HG03066 (cell line): Measurements from ENCODE around the gene AP1S3.
"Not testable (repeated sequence)": the region's sequence is repeated elsewhere in the genome, so short reads cannot be mapped to it uniquely, and the experiment has no call there.

ENCODE experiments used
- ATAC-seq: cut with Tn5 transposase; IDR thresholded peaks from one replicate; pipeline ENCODE4 v1.9.1; 2021; ENCODE audit warnings: low read depth; ENCODE audit not compliant: unreplicated experiment

AP1S3 gene

DNA sequence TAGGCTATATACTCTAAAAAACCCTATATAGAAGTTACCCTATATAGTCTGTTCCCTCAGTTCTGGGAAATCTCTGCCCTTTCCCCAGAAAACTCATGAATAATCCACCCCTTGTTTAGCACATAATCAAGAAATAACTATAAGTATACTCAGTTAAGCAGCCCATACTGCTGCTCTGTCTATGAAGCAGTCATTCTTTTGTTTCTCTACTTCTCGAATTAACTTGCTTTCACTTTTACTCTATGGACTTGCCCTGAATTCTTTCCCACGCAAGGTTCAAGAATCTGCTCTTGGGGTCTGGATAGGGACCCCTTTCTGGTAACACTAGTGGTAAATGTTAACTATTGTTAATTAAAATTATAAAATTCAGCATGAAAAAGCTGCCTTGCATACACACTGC lies 17.4 kb upstream of the AP1S3 start:
- no peak for ATAC-seq

DNA sequence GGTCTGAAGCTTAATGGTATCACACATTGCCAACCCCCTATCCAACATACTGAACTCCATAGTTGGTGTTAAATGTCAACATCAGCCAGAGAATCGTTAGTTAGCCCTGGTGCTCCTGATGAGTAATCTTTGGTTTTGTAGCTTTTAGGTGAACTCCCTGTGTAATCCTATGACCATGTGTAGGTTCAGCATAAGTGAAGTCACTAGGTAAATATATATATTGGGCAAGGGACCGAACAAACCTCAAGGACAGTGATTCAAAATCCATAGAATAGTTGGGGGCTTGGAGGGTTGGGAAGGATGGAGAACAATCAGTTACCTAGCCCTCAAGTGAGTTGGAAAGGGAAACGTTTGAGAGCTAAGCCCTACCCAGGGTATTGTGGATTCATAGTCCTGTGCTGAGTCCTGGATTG lies 16.0 kb upstream of the AP1S3 start:
- no peak for ATAC-seq

DNA sequence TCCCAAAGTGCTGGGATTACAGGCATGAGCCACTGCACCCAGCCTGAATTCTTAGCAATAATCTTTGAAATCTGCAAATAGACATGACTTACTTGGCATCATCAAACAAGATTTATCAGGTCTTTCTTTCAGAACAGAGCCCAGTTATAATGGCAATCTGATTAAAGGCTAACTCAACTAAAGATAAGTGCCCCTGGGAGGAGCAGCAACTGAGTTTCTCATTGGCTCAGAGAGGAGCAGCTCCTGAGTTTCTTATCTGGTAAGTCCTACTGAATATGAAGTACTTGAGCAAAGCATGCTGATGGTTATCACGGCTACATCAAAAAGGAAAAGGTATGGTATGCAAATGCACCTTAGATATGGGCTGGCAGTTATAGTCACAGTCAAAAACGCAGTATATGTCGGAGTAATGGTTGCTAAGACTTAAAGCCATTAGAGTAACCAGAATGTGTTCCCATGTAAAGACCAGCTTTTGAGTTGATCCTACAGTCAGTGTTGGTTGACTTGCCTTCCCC lies 15.0 kb upstream of the AP1S3 start:
- no peak for ATAC-seq

DNA sequence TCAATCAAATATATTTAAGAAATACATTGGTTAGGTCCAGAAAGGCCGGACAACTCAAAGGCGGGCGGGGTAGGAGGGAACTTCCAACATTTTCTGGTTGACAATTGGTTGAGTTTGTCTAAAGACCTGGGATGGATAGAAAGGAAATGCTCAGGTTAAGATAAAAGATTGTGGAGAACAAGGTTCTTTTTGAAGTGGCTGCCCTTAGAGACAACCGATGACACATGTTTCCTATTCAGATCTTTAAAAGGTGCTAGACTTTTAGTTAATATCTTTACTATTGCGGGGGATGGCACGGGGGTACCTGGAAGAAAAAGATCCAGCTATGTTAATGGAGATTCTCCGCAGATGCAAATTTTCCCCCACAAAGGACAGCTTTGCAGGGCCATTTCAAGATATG lies 10.0 kb upstream of the AP1S3 start:
- no peak for ATAC-seq

DNA sequence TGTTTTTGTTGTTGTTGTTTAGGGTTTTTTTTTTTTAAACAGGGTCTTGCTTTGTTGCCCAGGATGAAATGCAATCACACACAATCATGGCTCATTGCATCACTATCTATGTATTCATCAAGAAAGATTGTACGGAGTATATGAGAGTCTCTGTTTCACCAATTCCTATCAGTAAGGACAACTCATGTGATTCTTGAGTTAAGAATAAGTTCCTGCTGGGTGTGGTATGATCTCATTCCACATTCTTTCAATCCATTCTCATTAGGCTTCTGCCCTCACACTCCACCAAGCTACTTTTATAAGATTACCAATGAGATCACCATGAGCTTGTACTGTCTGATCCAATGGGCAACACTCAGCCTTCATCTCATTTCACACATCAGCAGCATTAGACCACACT lies 9.1 kb upstream of the AP1S3 start:
- ATAC-seq, result no peak

DNA sequence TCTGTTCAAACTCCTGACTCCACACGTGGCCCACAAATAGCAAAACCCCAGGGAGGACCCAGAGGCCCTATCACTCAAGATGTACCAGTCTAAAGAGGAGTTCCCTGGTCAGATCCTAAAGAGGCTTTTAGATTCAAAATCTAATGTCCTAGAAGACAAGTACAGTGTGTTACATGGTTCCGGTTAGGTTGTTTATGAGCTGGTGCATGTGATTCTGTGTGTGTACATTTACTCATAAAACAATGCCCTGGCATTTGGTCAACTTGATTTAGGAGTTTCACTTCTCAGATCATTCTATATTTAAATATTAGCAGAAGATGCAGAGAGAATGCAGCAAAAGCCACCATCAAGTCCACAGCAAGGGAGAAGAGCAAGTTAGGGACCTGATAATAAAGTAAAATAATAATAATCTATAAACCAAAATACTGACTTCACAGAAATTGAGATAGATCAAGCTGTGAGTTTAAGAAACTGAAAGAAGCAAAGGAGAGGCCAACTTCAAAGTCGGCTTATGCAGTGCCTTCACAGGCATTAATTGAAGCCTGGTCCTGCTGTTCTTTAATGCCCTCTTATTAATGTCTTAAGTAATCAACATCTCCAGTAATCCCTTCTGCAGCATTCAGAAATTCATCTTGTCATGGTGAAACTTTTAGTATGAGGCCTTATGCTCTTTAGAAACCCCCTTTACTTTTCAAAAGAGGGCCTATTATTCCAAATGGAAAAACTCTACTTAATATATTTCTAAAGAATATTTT lies 4.2 kb upstream of the AP1S3 start:
- no peak for ATAC-seq

DNA sequence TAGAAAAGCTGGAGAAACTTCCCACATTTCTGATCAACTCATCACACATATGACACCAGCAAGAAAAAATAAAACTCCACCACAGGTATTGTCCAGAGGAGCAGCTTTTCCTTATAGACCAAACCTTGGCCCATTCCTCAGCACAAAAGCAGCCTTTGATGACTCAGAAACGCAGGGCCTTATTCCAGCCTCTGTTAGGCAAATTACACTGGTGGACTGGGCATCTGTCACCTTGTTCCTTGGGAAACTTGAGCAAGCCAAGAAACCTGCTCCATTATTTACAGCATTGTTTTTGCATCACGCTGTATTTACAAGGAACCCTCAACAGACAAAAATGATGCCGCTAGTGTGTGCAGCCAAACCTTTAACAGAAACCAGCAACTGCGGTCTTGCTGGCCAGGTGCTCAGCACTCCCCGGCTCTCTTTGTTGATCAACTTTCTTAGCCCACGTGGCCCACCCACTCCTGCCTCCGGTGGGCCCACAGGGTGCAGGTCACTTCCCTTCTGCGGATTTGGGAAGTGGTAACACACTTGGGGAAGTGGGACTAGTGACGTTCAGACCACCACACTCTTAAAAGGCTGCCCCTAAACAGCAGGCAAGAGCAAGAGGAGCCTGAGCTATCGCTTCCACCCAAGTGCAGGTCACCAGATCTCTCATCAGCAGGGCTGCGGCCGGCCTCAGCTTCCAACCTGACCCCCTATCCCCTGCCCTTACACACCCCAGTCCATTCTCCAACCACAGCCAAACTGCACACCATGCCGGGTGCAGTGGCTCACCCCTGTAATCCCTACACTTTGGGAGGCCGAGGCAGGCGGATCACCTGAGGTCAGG lies 1.5 kb downstream of the AP1S3 start:
- ATAC-seq, result peak; percentile 60

DNA sequence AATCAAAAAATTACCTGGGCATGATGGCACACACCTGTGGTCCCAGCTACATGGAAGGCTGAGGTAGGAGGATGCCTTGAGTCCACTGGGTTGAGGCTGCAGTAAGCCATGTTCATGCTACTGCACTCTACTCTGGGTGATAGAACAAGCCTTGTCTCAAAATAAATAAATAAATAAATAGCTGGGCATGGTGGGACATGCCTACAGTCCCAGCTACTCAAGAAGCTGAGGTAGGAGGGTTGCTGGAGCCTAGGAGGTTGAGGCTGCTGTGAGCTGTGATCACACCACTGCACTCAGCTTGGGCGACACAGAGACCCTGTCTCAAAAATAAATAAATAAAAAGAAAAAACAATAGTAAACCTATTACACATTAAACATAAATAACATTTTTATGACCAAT lies 3.0 kb downstream of the AP1S3 start:
- ATAC-seq, result no peak

DNA sequence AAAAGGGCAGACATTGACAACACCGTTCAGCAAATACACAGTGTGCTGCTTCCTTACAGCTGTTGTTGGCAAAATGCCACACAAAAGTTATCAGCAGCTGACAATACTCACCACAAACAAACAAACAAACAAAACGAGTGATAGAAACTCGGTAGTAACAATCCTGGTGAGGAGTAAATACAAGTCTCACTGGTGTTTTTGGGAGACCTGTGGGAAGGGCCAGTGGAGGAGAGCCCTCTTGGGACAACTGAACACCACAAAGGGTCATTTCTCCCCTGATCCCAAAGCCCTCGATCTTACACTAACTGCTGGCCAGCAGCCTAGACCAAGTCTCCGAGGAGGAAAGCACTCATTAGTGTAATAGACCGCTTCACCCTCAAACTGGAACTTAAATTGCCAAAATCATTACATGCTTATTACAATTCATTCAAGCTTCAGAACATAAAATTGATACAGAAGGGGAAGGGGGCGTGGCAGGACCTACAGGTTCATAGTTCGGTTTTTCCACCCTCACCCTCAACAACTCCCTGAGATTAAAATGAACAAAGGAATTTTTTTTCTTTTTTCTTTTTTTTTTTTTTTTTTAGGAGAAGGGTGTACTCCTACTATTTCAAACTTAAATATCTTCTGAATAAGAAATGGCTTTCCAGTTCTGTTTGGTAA lies 5.0 kb downstream of the AP1S3 start:
- ATAC-seq, result no peak

DNA sequence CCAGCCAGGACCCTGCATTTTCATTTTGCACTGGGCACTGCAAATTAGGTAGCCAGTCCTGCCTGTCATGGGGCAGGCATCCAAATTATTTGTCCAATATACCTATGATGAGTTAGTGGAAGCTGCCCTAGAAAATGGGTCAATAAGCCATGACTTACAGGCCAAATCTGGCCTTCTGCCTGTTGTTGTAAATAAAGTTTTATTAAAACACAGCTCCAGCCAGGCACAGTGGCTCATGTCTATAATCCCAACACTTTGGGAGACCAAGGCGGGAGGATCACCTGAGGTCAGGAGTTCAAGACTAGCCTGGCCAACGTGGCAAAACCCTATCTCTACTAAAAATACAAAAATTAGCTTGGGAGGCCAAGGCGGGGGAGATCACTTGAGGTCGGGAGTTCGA lies 8.3 kb downstream of the AP1S3 start:
- ATAC-seq, result no peak

DNA sequence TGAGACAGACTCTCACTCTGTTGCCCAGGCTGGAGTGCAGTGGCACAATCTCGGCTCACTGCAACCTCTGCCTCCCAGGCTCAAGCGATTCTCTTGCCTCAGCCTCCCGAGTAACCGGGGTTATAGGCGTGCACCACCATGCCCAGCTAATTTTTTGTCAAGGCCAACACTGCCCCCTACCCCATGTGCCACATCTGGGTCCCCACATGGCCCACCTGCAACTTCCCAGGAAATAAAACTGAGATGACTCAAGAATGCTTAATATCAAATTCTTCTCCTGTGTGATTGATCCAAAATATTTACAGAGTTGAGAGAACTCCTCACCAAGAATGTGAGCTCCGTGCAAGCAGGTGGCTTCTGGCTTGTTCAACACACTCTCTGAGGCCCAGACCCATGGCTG lies 9.1 kb downstream of the AP1S3 start:
- no peak for ATAC-seq

DNA sequence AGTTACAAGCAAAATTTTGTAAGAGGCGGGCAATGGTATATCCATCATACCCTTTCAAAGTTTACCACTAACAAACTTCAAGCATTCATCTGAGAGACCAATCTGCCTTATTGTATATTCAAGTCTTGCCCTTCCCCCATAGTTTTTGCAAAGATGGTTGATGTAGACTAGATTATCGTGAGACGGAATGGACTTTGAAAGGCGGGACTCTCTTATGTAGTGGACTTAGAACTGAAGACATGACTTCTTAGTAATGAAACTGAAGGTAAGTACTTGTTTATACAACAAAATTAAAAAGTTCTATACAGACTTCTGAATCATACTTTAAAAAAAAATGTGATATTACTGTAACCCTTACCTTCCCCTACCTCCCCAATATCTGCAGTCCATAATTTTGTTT lies 10.4 kb downstream of the AP1S3 start:
- ATAC-seq, result no peak

DNA sequence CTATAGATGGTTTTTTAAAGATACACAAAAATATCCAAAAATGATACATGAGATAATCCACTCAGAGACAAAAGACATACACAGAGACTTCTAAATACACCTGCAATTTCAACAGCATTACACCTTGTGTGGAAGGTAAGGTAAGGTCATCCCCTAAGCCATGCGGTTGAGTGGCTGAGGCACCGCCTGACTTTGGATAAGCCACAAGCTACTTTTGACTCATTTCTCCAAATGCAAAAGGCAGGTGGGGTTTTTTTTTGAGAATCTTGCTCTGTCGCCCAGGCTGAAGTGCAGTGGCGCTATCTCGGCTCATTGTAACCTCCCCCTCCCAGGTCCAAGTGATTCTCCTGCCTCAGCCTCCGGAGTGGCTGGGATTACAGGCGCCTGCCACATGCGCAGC lies 13.1 kb downstream of the AP1S3 start:
- no peak for ATAC-seq

DNA sequence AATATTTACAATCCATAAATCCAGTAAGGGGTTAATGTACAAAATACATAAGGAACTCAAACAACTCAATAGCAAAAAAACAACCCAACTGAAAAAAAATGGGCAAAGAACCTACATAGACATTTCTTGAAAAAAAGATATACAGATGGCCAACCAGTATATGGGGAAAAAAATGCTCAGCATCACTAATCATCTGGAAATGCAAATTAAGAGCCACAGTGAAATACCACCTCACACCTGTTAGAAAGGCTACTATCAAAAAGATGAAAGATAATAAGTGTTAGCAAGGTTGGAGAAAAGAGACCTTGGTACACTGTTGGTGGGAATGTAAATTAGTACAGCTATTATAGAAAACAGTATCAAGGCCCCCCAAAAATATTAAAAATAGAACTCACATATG lies 14.6 kb downstream of the AP1S3 start:
- no peak for ATAC-seq

DNA sequence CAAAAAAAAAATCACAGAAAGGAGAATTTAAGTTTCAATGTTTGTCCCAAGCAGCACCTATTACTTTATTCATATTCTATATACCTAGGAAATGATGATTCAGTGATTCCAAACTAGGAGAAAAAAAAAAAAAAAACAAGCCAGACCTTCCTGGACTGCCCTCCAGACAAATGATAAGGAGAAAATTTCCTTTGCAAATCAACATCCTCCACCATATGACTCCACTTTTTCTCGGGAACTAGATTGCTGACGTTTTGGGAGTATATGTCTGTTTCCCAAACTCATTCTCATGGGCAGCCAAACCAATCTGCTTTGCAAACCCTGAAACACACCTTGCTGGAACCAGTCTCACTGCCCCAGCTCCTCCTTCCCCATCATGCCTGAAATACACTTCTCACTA lies 16.8 kb downstream of the AP1S3 start:
- no peak for ATAC-seq

DNA sequence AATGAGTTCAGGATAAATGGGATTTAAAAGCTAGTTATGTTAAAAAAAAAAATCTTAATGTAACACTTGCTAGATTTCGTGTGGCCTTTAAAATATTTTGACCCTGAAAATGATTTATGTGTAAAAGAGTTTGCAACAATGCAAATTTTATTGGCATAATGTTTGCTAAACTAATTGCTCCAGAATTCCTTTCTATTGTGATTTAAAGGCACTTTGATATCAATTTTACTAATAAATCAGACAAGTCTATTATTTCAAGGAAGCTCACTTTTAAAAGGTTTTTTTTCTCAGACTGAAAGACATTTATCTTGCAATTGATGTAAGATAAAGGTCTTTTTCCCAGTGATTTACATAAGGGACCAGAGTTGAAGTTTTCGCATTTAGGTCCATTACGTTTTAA lies 17.5 kb downstream of the AP1S3 start:
- no peak for ATAC-seq

DNA sequence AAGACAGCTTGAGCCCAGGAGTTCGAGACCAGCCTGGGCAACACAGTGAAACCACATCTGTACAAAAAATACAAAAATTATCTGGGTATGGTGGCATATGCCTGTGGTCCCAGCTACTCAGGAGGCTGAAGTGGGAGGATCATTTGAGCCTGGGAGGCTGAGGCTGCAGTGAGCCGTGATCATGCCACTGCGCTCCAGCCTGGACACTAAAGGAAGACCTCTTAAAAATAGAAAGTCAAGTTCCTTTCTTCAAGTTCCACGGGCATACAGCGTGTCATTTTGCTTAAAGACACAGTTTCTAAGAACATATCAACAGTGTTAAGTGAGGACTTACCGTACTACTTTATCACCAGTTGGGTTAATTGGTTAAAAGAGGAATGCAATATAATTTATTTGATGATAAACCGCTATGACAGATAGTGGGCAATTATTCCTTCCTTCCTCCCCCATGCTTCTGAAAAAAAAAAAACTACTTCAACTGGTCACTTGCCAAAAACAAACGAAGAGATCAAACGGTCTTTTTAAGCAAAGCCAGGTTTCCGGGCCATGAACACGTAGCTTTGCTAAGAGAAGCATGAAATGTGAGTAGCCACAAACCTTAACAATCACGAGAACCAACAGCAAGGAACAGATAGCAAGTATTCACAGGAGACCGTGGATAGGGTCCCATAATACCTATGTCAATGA lies 21.4 kb downstream of the AP1S3 start:
- ATAC-seq, result no peak

DNA sequence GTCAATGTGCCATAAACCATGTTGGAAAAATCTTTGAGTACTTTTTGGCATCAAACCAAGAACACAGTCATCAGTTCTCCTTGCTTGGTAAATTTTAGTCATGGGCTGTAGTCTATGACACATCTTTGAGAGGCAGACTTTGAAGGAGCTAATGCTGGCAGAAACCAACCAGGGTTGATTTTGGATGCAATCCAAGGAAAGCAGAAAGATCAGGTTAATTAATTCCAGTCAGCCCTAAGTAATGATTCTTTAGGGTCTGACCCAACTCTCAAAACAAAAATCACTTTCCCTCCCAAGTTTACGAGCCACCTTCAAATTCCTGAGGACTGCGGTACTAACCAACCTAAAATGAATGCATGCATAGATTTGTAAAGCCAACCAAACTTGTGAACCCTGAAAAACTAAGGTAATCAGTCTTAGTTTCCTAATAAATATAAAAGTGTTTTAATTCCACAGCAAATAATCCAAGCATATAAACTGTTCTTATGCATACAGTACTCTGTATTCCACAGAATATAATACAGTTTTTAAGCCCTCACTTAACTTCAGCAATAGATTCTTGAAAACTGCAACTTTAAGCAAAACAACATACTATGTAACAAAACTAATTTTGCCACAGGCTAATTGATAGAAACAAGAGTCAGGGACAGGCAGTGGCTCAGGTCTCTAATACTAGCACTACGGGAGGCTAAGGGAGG lies 22.0 kb downstream of the AP1S3 start:
- ATAC-seq, result no peak

DNA sequence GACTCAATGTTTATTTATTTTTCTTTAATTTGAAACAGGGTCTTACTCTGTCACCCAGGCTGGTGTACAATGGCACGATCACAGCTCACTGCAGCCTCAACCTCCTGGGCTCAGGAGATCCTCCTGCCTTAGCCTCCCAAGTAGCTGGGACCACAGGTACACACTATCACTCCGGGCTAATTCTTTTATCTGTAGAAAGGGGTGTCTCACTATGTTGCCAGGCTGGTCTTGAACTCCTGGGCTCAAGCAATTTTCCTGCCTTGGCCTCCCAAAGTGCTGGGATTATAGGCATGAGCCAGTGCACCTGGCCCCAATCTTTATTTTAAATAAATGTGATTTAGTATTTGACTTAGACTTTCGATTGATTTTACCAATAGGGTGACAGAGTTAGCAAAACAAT lies 22.6 kb downstream of the AP1S3 start:
- ATAC-seq, result not testable (repeated sequence)

DNA sequence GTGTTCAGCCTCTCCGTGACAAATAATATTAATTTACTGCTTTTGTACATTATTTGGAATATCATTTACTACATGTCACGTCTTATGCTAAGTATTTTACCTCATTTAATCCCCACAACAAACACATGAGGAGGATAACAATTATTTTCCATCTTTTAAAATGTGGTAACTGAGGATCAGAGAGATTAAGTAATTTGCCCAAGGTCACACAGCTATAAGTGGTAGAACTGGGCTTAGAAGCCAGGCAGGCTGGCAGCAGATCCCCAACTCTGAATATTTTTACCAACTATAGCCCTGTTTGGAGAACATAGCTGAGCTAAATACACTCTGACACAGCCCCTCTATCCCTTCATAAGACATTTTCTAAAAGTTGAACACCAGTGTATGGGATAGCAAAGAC lies 24.1 kb downstream of the AP1S3 start:
- ATAC-seq, result no peak
